Epithelial cell of prostate (primary cell): ENCODE data around the gene SNX30.
"Not testable (repeated sequence)": the region's sequence is repeated elsewhere in the genome, so short reads cannot be mapped to it uniquely, and the experiment has no call there.

Experiments
- DNase-seq: peaks from one replicate; pipeline ENCODE4 v3.0.0-alpha.2; 2011; ENCODE audit warnings: low read depth, low spot score
- H3K27ac ChIP-seq: fragments of 450-650 bp; 2 replicates; pipeline ENCODE4 v1.5.1; 2017; ENCODE audit warnings: mild to moderate bottlenecking

The SNX30 gene, protein sequence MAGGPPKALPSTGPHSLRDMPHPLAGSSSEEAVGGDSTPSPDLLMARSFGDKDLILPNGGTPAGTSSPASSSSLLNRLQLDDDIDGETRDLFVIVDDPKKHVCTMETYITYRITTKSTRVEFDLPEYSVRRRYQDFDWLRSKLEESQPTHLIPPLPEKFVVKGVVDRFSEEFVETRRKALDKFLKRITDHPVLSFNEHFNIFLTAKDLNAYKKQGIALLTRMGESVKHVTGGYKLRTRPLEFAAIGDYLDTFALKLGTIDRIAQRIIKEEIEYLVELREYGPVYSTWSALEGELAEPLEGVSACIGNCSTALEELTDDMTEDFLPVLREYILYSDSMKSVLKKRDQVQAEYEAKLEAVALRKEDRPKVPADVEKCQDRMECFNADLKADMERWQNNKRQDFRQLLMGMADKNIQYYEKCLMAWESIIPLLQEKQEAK

DNA sequence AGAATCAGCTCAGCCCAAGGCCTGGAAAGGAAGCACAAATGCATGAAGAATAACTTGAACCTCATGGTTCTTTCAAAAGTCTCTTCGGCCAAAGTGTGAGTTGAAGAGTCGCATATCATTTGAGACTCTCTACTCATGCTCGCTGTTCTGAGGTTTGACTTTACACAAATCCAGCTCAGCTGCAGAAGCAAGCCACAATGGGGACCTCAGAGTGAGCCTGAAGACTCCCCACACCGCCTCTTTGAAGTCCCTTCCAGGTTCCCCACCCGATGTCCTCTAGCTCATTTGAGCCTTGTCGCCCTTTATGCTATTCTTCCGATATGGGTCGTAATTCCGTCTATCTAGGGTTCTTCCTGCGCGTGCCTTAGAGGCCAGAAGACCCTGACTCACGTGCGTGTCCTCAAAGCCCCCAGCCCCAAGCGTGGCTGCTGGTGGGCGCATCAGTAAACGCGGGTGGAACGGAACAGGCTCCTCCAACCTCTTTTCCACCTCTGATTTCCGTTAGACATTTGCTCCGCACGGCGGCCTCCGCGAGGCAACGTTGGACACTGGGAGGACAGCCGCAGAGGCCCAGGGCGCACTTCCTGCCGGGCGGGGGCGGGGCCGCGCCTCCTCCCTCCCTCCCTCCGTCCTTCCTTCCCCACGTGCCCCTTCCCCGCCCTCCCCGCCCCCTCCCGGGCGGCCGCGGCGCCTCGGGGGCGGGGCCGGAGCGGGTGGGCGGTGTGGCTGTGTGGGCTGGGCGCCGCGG, at the start of gene SNX30:
SNX30 (plus strand) TSS at position 745 of the 748 bp plus-strand sequence. CDS start 242 bp downstream, outside the sequence.
- peak; percentile 33 for DNase-seq

DNA sequence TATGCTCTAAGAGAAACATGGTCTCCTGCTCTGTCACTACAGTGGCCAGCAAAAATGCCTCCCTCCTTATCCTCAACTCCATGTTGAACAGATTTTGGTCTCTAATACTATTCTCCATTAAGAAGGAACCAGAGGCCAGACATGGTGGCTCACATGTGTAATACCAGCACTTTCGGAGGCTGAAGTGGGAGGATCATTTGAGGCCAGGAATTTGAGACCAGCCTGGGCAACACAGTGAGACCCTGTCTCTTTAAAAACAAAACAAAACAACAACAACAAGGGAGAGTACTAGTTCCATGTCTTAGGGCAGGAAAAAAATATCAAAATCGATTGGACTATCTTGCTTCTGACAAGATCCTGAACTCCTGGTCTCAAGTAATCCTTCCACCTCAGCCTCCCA, 47.3 kb upstream of the SNX30 start:
- DNase-seq, result no peak
- H3K27ac ChIP-seq, result no peak overlapping the region

More for the DNA sequence above, at the start of gene SNX30:
- H3K27ac ChIP-seq, result peak within 1 kb of the TSS; percentile 6

DNA sequence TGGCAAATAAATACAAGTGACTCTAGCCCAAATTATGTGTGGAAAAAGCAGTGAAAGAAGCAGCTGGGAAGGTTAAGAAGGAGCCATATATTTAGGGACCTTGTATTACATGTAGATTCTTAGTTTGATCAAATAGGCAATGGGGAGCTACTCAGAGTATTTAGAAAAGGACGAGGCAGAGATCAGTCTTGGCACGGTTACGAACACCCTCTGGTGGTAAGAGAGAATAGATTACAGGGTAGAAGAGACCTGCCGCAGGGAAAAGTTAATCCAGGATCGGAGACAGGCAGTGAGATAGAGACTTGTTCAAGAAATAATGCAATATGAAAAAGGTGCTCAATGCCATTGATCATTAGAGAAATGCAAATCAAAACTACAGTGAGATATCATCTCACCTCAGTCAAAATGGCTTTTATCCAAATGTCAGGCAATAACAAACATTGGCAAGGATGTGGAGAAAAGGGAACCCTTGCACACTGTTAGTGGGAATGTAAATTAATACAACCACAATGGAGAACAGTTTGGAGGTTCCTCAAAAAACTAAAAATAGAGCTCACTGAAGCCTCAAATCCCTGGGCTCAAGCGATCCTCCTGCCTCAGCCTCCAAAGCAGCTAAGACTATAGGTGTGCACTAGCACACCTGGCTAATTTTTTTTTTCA, 44.7 kb upstream of the SNX30 start:
- no peak for DNase-seq
- H3K27ac ChIP-seq, result no peak overlapping the region

DNA sequence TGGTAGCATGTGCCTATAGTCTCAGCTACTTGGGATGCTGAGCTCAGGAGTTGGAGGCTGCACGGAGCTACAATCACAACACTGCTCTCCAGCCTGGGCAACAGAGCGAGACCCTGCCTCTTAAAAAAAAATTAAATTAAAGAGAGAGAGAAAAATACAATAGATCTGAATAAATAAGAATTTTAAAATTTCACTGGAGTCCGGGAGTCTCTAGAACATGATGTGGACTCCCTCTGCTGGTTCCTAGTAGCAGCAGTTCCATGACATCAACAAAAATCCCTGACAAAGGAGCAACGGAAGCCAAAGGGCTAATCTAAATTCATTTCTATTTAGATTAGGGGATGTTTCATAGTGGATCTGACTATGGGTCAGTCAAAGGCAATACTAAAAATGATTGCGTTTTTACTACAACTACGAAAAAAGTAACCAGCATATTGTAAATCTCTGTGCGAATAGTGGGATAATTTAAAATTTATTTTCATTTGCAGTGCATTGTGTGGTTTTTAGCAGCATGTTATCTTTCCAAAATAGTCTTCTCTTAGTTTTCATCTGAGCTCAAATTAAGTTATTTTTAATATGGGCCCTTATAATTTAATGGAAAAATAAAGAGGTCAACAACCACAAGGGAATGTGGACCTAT, 39.4 kb upstream of the SNX30 start:
- no peak overlapping the region for H3K27ac ChIP-seq
- DNase-seq, result no peak

DNA sequence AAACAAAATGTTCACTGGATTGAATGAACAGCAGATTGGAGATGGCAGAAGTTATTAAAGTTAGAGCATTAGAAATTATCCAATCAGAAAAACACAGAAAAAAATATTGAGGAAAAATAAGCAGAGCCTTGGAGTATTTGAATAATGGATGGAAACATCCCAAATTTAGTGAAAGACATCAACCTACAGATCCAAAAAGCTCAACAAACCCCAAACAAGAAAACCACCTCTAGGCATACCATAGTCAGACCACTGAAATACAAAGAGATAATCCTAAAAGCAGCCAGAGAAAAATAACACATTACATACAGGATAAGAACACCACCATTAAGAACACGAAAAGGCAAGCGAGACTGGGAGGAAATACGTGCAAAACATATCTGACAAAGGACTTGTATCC, 37.9 kb upstream of the SNX30 start:
- H3K27ac ChIP-seq, result no peak overlapping the region
- DNase-seq, result no peak

DNA sequence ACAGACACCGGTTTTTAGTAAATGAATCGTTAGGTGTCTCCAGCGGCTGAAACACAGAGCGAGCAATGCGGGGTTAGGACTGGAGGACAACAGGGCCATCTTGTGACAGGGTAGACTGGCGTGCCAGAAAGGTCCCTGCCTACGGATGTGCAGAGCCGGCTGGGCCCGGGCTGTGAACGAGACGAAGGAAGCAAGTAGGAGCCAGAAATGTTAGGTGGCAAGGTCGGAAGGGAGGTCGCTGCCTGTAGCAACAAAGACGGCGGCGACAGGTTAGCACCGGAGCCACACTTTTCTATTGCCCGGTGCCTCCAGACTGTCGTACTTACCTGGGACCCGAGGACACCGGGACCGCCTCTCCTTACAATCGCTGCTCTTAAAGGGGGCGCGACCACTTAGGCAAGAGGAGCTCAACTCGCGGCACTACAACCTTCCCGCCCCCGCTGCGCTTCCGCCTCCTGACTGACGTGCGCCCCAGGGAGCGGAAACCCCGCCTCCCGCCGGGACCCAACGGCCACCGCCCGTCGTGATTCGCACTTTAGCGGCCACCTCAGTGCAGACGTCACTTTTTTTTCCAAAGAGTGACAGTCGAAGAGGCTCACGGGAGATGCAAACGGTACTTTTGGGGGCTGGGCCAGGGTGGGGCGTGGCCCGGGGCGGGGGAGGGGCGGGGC, 32.8 kb upstream of the SNX30 start, which contains the start of gene INIP:
INIP (minus strand) TSS at position 457 of the 671 bp plus-strand sequence. CDS start 1,632 bp downstream, outside the sequence.
- peak within 1 kb of the TSS; percentile 70 for H3K27ac ChIP-seq
- peak; percentile 77 for DNase-seq

DNA sequence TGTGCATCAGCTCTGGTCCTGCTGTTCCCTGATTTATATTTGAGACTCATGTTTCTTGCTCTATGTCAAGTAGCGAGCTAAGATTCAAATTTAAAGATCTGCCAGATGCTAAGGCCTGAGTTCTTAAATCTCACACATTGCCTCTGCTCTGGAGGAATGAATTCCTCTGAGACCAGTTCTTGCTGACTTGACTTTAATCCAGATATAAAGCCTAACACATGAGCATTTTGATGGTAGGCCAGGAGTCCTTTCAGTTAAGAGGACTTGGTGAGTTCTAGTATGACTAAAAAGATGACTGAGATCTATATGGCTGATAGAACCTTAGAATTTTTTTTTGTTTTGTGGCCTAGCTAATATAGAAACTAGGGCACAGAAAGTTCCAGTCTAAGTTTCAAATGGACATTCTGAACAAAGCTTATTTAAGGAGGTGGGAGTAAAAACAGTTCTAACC, 31.3 kb upstream of the SNX30 start:
- DNase-seq, result no peak
- H3K27ac ChIP-seq, result no peak overlapping the region

DNA sequence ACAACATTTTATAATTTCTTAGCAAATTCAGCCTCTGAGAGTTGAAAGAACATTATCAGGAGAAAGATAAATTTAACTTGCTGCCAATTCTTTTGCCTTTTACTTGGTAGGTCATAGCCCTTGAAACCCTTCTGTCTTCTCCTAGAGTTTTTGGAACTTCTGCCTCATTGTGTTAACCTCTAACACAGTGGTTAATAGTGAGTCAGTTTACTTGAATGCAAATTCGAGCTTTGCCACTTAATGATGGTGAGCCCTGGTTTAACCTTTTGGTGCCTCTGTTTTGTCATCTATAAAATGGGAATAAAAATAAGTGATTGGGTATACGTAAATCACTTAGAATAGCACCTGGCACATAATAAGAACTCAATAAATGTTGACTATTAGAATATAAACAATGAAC, 30.9 kb upstream of the SNX30 start:
- H3K27ac ChIP-seq, result no peak overlapping the region

DNA sequence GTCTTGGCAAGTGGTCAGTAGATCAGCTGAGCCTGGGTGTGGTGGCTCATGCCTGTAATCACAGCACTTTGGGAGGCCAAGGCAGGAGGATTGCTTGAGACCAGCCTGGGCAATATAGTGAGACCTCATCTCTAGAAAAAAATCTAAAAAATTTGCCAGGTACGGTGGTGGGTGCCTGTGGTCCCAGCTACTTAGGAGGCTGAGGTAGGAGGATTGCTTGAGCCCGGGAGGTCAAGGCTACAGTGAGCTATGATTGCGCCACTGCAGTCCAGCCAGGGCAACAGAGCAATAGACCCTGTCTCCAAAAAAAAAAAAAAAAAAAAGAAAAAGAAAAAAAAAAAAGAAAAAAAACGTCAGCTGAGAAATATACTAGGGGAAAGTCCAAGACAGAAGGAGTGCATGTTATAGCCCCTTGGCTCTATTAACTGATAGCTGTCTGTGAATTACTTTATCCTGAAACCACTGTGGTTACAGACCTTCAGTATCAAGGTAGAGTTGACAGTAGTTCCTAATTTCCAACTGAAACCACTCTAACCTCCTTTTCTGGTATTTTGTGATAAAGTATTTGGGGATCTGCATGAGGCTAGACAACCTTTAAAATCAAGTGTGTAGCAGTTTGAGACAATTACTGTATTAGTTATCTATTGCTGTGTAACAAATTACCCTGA, 30.3 kb upstream of the SNX30 start:
- DNase-seq, result no peak

More for the DNA sequence above, 30.9 kb upstream of the SNX30 start:
- DNase-seq, result no peak

DNA sequence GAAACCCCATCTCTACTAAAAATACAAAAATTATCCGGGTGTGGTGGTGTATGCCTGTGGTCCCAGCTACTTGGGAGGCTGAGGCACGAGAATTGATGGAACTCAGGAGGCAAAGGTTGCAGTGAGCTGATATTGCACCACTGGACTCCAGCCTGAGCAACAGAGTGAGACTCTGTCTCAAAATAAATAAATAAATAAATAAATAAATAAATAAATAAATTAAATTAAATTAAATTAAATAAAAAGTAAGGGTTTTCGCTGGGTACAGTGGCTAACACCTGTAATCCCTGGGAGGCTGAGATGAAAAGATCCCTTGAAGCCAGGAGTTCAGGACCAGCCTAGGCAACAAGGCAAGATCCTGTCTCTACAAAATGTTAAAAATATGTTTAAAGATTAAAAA, 27.8 kb upstream of the SNX30 start:
- H3K27ac ChIP-seq, result not testable (repeated sequence)

More for the DNA sequence above, 30.3 kb upstream of the SNX30 start:
- no peak overlapping the region for H3K27ac ChIP-seq

DNA sequence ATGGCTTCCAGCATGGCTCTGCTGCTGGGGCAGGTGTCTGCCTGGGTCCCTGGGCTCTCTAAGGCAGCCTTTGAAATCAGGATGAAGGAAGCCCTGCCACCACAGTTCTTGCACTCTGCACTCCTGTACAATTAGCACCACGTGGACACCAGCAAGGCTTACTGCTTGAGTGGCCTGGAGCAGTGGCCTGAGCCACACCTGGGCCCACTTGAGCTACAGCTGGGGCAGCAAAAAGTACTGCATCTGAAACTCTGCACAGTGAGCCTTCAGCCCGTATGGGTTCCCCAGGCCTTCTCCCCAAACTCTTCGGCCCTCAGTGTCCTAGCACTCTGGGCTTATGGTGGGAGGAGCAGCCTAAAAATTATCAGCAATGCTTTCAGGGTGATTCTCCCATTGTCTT, 24.6 kb upstream of the SNX30 start:
- DNase-seq, result no peak
- no peak overlapping the region for H3K27ac ChIP-seq

More for the DNA sequence above, 27.8 kb upstream of the SNX30 start:
- DNase-seq, result not testable (repeated sequence)

DNA sequence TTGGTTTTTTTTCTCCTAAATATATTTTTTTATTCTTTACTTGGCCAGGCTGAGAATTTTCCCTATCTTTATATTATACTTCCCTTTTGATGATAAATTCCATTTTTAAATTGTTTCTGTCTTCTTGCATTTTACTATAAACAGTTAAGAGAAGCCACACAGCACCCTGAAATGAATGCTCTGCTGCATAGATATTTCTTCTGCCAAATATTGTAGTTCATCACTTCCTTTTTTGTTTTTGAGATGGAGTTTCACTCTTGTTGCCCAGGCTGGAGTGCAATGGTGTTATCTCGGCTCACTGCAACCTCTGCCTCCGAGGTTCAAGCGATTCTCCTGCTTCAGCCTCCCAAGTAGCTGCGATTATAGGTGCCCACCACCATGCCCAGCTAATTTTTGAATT, 24.1 kb upstream of the SNX30 start:
- no peak overlapping the region for H3K27ac ChIP-seq
- no peak for DNase-seq

DNA sequence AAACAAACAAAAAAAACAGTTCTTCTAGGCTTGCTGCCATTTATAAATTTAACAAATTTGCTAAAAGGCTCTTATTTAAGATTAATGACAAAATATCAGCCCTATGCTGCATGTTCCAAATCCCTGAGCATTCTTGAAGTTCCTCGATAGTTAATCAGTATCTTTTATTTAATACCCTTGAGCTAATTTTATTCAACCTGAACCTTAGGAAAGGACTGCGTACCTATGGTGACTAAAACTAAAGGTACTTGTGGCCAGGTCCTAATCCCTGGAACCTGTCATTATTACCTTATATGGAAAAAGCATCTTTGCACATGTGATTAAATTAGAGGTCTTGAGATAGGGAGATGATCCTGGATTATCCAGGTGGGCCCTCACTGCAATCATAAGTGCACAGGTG, 22.2 kb upstream of the SNX30 start:
- DNase-seq, result no peak
- no peak overlapping the region for H3K27ac ChIP-seq

DNA sequence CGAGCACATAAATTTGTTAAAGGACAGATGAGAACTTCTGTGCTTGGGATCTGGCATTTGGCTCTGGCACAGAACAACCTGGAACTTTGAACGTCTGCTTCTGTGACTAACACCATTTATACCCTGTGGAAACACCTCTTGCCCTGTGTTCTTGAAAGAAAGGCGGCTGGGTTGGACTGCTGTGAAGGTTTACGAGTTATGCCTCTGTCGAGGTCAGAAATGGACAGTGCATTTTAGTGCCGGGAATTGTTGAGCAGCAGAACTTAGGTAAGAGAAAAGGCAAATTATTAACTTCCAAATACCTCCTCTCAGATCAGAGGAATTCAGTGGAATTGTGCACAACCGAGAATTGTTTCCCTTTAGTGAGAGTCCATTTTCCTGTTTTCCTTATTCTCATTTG, 18.6 kb upstream of the SNX30 start:
- DNase-seq, result no peak
- no peak overlapping the region for H3K27ac ChIP-seq

DNA sequence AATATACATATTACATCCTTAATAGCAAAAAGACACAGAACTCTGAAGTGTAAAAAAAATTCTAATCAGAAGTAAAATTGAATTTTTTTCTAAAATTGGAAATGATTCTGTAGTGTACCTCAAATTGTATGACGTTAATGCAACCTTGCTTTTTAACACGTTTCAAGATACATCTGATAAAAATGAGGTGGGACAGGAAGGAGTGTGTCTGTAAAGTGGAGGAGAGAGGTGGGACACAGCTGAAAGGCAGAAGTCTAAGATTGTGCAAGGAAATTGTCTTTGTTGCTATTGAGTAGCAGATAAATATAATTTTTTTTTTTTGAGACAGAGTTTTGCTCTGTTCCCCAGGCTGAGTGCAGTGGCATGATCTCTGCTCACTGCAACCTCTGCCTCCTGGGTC, 15.7 kb upstream of the SNX30 start:
- DNase-seq, result no peak

DNA sequence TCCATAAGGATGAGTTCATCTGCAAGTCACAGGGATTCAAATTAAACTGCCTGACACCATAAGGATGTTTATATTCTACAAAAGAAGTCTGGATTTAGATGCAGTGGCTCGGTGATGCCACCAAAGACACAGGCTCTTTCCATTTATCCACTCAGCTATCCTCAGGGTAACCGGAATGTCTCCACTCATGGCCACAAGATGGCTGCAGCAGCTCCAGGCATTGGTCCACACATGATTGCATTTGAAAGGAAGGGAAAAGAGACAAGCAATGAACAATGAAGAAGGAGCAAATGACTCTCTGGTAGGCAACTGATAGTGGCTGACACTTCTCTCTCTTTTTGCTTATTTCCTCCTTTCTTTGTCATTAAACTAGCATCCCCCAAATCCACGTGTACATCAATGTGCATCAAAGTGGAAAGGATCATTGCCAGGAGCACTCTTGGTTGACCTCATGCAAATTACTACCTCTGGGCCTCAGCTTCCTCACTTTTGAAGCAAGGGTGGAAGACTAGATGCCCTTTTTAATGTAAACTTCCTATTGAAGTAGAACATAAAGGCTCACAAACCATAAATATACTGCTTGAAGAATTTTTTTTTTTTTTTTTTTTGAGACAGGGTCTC, 7.2 kb upstream of the SNX30 start:
- DNase-seq, result no peak
- no peak overlapping the region for H3K27ac ChIP-seq

More for the DNA sequence above, 15.7 kb upstream of the SNX30 start:
- no peak overlapping the region for H3K27ac ChIP-seq

DNA sequence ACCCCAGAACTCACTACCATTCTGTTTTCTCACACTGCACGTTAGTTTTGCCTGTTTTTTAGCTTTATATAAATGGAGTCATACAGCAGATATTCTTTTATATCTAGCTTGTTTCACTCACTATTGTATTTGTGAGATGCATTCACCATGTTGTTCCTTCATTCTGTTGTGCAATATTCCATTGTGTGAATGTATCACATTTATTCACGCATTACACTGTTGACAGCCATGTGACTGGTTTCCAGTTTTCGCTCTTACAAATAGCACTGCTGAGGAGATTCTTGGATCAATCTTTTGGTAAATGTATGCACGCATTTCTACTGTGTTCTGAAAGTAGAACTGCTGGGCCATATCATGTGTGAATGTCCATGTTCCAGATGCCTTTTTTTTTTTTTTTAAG, 6.4 kb upstream of the SNX30 start:
- no peak overlapping the region for H3K27ac ChIP-seq
- no peak for DNase-seq

DNA sequence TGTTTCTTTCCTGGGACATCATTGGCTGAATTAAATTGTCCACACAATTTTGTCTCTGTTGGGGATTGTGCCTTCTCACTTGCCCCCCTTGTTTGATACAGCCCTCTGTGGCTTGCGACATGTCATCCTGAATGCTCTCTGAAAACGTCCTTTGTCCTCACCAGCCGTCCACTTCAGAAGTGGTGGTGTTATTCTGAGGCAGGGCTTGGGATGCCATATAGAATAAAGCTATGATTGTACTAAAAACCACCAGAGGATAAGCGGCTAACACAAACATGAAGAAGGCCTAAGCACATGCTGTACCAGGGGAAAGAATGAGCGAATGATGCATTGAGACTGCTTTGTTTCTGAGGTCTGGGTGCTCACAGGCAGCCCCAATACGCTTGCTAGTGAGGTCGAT, 3.5 kb upstream of the SNX30 start:
- no peak for DNase-seq
- no peak overlapping the region for H3K27ac ChIP-seq

DNA sequence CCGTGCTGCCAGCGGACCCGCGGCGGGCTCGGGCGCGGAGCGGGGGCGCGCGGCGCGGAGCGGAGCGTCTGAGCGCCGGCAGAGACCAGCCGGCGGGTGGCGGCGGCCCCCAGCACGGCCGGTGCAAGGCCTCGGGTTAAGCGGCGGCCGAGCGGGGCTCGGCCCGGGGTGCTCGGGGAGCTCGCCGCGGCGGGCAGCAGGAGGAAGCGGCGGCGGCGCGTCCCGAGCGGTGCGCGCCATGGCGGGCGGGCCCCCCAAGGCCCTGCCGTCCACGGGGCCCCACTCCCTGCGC, 150 bp downstream of the SNX30 start:
- no peak for DNase-seq
- H3K27ac ChIP-seq, result peak overlapping the region; percentile 6
